B cell (primary cell): ENCODE measurements around the gene MITD1.

Experiments
- CTCF ChIP-seq: fragments of 200-600 bp; IDR thresholded peaks from one replicate; pipeline ENCODE4 v1.8.0; 2022; ENCODE audit warnings: antibody characterized with exemption, mild to moderate bottlenecking
- EZH2 ChIP-seq: IDR thresholded peaks from 2 replicates; pipeline ENCODE4 v1.6.1; 2012; ENCODE audit warnings: borderline replicate concordance, low read depth, mild to moderate bottlenecking, moderate library complexity, low read length; ENCODE audit not compliant: insufficient read depth, poor library complexity, severe bottlenecking

- TF ChIP-seq CTCF (no peak), EZH2 (no peak)
Measured at GRCh38 chr2:99141110-99142108, 39.4 kb downstream of the MITD1 start, which contains the start of gene C2orf15.
